Measurements from ENCODE around the gene GRIN2A.

GRIN2A gene

DNA sequence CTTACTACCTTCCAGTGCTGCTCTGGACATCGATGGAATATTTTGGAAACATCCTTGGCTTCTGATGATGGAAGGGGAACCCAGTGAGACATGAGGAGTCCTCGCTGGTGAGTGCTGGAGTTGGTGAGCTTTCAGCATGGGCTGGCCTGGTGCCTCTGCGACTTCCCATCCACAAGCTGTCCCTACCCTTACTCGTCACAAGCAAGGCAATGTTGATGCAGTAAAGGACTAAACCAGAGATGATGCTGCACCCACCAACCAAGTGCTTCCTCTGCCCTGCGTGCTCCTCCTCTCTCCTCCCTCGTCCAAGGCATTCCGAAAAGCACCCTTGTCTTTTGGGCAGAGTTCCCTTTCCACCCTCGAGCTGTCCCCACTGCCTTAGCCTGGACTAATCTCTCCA lies 154.7 kb downstream of the GRIN2A start:
- DNase-seq: no peak

DNA sequence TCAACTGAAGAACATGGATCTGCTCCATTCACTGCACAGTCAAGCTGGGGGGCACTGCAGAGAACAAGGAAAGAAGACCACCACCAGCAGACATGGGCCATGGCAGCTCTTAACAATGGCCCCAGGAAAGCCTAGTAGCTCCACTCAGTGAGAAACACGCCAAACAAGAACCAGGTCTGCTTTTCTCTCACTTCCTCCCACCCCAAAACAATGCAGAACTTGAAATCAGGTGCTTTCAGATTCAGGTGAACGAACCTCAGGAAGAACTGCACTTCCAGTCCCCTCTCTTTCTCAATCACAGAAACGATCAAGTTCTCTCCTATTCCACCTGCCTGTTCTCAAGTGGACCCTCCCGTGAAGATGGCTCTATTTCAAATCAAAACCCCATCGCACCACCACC lies 155.6 kb downstream of the GRIN2A start:
- no peak for DNase-seq

DNA sequence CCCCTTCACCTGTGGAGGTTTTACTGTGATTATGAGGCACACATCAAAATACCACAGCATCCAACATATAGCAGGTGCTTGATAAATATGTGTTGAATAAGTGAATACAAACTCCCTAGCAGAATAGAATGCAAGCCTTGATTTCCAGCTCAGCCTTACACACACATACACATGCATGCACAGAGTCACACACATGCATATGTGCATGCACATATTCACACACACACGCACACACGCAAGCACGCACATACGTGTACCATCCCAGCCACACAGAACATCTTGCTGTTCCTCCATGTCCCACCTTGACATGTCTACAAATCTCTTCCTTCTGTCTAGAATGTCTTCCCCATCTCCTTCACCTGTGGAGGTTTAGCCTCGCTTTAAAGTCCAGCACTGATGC lies 160.1 kb downstream of the GRIN2A start:
- no peak for DNase-seq

DNA sequence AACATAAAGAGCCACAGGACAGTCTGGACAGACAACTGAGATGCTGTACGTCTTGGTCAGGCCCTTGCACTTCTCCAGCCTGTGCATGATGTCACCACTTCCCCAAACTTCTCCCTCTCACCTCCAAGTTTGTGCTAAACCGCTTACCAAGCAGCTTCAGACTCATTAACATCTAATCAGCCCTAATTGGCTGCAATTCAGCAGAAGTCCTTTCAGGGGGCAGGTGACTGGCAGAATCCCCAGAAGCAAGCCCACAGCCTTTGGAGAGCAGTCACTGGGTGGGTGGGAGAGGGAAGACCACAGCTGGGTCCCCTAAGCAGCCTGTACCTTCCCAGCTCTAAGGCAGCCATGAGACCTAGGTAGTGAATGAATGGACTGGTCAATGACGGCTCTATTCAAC lies 161.4 kb downstream of the GRIN2A start:
- DNase-seq: no peak

DNA sequence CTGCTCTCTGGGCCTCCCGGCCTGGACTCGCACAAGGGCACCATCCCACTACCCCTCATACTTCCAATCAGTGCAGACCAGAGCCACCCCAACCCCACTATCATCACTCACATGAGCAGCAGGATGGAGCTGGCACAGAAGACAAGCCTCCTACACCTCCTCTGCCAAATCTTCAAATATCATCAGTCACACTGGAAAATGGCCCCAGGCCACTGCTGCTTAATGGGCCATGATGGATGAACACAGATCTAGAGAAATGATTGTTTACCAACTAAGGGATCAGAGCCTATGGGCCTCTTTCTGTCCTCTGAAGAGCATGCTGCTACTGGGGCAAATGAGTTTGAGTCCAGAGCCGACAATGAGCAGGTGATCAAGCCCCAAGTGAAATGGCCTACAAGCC lies 165.5 kb downstream of the GRIN2A start:
- no peak for DNase-seq

DNA sequence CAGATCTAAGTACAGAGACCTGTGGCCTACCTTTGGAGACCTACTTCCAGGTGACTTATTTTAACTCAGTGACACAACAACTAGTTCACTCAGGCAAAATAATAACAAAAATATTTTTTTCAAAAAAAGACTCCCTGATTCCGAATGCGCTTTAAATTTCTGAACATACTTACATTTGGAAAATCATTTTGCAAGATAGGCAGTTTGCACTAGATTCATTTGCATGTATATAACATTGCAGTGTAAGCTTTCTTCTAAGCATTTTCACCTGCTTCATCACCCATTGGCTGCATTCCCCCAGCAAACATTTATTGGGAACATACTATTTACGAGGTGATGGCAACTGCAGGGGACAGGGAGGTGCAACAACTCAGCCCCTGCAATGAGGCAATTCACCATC lies 166.8 kb downstream of the GRIN2A start:
- DNase-seq: no peak

DNA sequence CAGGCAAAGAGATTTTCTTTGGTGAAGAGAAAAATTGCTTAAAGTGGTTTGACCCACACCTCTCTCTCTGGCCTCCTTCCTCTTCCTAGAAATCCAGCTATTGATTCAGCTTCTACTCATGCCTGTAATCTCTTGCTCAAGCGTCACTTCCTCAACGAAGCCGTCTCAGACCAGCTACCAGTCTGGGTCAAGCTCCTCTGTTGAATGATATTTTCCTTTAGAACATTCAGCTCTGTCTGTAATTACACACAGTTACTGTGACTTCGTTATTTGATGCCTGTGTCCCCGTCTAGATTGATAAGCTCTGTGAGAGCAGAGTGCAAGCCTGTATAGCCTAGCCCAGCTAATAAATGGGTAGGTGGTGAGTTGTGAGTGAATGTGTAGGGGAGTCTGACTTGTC lies 168.5 kb downstream of the GRIN2A start:
- DNase-seq: no peak

DNA sequence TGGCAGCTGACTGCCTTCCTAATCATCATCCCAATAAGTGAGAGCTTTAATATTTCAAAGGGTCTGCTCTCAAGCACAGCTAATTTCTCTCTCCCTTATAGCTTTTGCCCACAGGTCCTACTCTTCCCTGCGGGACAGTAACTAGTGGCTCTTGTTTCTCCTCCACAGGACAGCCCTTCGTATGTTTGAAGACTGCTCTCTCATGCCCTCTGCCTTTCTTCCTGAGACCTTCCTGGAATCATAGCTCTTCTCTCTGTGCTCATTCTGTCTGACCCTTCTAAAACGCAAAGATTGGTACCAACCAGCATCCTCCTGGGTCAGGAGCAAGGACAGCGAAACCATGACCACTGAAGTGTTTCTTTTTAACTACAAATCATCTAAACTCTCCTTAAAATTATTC lies 168.9 kb downstream of the GRIN2A start:
- DNase-seq: no peak

DNA sequence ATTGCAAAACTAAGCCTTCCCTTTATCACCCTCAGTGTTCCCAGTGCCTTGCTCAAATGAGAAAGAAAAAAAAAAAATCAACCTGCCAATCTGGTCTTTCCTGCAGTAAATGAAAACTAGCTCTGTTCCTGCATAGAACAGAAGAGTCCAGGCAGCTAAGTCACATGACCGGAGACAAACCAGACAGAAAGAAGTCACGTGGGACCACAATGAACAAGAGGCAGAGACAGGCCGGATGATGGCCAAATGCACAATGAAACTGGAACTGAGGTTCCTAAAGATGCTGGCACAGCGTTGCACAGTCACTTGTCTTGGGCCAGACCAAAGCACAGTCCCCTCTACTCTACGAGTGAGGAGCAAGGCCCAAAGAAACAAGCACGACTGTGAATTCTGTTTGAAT lies 172.5 kb downstream of the GRIN2A start:
- no peak for DNase-seq

DNA sequence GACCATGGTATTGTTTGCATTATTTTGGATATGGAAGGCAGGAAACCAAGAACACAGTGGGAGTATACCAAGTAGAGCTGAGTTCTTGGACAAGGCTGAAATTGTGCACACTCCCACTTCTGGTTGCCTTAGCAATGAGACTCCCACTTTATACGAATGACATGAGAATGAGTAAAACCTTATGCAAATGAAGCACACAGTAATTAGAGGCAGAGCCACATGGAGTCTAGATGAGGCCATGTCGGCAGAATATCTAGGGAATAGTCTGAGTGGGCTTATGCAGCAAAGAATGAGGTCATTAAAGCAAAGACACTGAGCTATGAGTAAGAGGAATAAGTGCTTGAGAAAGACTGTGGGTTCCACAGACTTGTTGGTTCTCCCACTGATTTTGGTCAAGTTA lies 178.7 kb downstream of the GRIN2A start:
- DNase-seq: no peak

DNA sequence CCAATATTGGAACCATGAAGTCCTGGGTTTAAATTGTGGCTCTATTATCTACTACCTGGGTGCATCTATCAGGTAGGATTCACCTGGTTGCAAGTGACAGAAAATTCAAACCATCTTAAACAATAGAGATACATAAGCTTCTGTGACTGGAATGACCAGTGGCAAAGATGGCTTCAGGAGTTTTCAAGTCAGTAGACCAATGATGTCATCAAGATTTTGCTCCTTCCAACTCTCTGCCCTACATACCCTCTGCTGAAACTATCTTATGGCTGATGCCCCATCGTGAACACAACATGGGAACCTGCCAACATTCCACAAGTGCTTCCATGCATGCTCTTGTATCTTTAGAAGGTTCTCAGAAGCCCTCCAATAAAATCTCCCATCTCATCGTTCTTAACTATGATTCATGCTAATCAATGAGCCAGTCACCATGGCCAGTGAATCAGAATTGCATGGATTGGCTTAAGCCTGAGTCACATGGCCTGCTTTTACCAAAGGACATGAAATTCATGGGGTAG lies 180.9 kb downstream of the GRIN2A start:
- DNase-seq: no peak

DNA sequence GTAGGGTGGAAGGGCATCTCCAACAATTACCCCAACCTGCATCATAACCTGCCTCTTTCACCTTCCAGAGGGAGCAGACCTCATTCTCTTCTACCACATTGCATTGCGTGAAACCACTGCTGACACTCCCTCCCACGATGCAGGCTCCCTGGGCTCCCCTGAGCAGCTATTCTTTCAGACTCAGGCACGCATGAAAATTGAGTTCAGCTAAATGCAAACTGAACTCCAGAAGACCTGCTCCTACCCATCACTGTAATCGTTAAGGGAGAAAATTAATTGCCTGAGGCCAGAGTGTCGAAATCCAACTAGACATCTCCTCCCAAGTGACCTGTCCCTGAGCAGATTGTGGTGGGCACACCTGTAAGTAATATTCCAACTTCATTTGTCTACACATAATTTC lies 186.0 kb downstream of the GRIN2A start:
- no peak for DNase-seq

DNA sequence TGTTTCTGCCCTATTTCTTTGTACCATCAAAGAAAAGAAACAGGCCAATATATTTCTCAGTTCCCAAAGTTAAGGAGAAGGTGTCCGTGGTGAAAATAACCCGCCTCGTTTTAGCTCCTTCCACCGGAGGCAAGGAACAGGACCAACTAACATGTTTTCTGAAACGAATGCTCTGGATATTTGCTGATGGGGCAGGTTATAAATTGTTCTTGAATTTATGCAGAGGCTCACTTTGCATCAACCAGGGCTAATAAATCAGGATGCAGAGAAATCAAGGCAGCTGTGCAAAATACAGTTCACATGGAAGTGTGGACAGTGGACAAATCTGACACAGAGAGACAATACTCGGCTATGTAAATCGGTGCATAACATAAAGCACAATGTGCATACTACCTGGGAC lies 189.8 kb downstream of the GRIN2A start:
- no peak for DNase-seq

DNA sequence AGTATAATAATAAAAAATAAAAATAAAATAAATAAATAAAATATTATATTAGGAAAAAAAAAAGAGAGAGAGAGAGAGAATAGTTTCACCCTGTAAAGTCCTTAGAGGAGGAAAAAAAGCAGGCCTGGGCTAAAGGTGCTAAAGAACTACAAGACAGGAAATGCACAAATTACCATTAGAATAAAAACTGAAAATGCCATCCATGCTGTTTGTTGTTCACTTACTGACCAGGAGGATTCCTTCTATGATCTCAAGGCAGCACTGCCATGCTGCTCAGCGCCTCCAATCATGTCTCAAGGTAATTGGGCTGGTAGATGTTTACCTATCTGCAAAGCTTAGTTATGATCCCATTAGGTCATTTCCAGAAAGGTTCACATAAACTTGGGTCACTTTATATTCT lies 201.2 kb downstream of the GRIN2A start:
- DNase-seq: no peak

DNA sequence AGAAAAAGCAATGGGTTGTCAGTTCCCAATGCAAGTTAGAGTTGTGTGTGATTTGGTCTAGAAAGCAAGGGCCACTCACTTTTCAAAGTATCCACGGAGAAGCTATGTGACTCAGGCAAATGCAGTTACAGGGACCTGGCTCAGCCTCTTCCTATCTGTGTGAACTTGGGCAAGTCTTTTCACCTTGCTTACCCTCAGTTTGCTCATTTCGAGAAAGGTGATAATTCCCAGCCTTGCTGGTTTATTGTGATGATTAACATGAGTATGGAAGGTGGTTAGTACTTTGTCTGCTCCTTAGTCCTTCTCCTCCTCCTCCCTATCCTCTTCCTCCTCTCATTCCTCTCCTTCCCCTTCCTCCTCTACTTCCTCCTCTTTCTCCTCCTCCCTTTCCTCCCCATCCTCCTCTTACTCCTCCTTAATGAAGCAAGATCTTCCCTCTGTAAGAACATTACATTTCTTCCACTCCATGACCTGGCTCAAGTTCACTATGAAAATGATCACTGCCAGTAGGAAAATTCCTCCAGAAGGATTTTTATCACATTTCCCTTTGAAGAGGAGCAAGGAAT lies 204.0 kb downstream of the GRIN2A start:
- no peak for DNase-seq

DNA sequence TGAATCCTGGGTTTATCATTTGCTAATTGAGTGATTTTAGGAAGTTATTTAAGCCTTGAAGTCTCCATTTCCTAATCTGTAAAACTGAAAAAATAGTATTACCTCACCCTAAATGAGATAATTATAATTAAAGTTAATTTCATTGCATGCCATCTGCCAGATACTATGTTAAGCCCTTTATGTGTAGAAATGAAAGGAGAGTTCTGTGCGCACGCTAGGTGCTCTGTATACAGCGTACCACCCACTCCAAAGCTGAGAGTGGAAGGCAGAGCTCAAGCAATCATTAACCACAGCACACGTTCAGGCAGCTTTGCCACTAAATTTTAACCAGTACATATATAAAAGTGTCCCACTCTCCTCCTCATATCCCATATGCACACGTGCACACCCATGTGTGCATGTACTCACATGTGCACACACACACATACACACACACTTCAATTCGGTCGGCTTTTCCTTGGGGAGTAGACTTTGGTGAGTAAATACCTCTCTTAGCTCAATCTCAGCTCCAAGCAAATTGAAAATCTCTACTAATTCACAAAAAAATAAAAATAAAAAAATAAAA lies 204.8 kb downstream of the GRIN2A start:
- no peak for DNase-seq

DNA sequence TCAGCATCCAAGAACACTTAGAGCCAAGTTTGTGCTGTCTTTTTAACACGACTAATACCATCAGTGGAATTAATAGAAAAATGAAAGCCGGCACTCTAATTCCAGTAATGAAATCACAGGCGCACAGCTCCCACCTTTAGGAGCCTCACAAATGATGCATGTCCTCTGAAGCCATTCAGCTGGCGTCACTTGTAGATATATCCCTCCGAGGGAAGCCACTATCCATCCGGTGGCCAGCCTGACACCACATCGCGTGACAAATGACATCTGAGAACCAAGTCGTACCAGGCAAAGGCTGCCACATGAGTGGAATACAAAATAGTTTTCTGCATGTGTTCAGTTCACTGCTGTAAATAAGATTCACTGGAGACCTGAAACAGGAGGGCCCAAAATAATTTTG lies 205.6 kb downstream of the GRIN2A start:
- DNase-seq: no peak

DNA sequence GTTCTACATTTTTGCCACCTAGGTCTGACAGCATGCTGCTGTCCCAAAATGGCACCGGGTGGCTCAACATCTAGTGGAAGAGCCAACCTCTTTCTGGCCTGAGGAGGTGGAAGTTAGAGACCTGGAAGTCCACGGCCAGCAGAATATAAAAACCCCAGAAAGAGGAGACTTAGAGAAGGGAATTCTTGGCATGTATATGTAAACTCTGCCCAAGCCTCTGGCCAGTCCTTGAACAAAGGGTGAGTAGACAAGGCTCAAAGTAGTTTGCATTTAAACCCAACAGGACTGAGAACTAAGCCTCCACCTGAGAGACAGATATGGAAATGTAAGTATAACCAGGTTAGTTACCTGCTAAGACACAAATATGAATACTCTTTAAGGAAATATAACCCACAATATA lies 210.3 kb downstream of the GRIN2A start:
- DNase-seq: no peak

DNA sequence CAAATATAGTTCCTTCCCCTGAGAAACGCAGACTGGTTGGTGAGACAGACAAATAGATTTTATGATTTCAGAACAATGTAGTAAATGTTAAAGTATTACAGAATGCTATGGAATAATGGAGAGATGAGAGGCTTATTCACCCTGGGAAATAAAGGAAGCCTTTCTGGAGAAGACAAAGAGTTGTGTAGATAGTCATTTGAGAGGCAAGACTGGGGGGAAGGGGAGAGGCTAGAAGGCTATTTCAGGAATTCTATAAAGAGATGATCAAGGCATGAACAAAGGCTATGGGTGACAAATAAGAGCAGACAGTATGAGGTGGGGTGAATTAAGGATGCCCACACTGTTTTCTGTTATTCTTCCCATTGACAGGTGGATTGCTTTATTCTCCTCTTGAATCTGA lies 211.4 kb downstream of the GRIN2A start:
- no peak for DNase-seq

DNA sequence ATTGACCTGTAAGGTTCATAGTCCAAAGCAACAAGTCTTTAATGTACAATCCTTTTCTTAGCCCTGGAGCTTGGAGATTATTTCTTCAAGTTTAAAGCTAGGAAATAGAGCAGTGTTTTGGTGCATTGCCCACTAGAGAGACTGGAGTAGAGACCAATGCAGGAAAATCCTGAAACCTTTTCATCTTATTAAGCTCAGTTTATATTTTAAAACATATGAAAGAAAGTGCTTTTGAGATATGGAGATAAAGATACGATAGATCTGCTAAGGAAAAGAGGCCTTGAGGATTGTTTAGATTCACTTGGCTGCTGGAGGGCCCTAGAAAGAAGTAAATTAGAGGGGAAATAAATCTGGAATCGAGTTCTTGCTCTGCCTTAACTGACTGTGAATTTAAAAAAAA lies 212.0 kb downstream of the GRIN2A start:
- DNase-seq: no peak

DNA sequence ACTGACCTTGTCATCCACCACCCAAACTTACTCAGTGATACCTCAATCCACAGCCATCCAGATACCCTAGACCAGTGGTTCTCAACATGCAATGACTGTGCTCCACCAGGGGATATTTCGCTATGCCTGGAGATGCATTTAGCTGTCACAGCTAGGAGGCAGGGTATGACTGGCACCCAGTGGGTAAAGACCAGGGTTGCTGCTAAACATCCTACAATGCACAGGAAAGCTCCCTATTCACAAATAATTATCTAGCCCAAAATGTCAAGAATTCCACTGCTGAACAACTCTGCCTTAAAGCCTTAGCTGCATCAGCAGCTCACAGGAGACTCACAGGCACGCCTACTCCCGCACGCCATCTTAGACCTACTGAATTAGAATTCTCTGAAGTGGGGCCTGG lies 212.6 kb downstream of the GRIN2A start:
- no peak for DNase-seq

DNA sequence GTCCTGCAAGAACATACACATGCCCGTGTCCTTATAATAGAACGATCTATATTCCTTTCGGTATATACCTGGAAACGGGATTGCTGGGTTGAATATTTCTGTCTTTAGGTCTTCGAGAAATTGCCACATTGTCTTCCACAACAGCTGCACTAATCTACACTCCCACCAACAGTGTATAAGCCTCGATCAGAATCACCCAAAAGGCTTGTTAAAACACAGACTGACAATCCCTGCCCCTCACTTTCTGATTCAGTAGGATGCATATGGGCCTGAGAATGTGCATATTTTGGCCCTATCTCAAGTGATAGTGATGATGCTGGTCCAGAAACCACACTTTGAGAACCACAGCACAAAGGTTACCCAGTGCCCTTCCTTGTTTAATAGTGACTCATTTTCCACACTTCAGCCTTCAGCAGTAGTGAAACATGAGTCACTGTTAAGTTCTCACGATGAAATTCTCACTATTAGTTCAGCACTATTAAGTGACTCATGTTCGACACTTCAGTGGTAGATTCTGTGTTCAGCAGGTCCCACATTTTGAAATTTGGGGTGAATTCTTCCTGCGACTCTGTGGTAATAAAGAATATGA lies 215.6 kb downstream of the GRIN2A start:
- DNase-seq: no peak

DNA sequence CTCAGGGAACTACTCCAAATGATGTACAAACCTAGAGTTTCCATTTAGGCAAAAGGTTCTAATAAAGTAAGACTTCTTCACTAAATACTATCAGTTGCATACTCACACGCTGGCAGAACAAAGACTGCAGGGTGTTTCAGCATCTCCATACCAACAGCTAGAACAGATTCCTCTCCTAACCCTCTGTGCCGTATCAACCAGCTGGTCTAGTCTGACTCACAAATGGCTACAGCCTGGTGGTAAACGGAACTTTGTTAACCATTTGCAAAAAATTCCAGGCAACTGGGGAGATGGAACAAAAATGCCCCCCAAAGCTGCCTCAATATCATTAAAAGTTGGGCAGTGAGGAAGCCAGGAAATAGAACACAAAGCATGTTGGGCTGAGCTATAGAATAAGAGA lies 217.1 kb downstream of the GRIN2A start:
- DNase-seq: no peak

DNA sequence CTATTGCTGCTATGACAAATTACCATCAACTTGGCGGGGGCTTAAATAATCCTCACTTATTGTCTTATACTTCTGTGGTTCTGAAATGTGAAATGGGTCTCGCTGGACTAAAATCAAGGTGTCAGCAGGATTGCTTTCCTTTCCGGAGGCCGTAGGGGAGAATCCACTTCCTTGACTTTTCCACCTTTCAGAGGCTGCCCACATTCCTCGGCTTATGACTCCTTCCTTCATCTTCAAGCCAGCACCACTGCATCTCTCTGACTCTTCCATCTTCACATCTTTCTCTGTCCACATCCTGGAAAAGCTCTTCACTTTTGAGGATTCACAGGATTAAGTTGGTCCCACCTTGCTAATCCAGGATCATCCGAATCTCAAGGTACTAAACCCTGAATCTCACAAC lies 217.8 kb downstream of the GRIN2A start:
- no peak for DNase-seq

DNA sequence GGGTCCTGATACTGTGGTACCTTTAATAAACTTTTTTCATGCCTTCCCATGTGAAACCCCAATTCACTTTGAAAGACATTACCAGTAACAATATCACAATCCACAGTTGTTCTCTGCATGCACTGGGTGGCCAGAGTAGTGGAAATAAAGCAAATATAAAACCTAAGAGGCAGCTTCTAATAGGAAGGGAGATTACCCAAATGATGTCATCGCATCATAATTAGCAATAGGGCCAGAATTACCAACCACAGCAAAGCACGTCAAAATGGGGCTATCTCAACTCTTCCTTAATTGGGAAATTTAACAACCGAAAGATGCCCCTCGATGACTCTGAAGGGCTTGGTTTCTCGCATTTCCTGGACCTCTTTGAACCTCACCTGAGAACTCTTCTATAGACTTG lies 224.8 kb downstream of the GRIN2A start:
- DNase-seq: no peak

Measured in activated gamma-delta T cell (primary cell).